OCI-LY3 (cell line): ENCODE results near the gene PSMA6.
"Not testable (repeated sequence)": the region's sequence is repeated elsewhere in the genome, so short reads cannot be mapped to it uniquely, and the experiment has no call there.

Source experiments
- H2AFZ ChIP-seq: fragments of 200-600, 300-600 bp; shearing (Covaris generic); 2 replicates; pipeline ENCODE4 v1.6.0; 2014; ENCODE audit warnings: antibody characterized with exemption, low read depth, low read length
- H3K27ac ChIP-seq: fragments of 200-600, 300-600 bp; sonication (generic); 2 replicates; pipeline ENCODE4 v1.5.1; 2014; ENCODE audit warnings: mild to moderate bottlenecking, low read length, moderate library complexity, mixed read lengths
- H3K27me3 ChIP-seq: fragments of 200-600, 300-600 bp; sonication (generic); 2 replicates; pipeline ENCODE4 v1.6.1; 2014; ENCODE audit warnings: low read depth, low read length, mixed read lengths
- H3K36me3 ChIP-seq: fragments of 200-600, 300-600 bp; sonication (generic); replicated peaks from 2 replicates; pipeline ENCODE3; 2014; ENCODE audit warnings: low read depth, low read length, mixed read lengths
- H3K4me1 ChIP-seq: fragments of 300-600, 200-600 bp; sonication (generic); 2 replicates; pipeline ENCODE4 v1.6.1; 2014; ENCODE audit warnings: low read length, mixed read lengths
- H3K4me2 ChIP-seq: fragments of 200-600, 300-600 bp; sonication (generic); 2 replicates; pipeline ENCODE4 v1.6.1; 2014; ENCODE audit warnings: low read length, mixed read lengths
- H3K4me3 ChIP-seq: fragments of 300-600, 200-600 bp; sonication (generic); 2 replicates; pipeline ENCODE4 v1.5.1; 2014; ENCODE audit warnings: antibody characterized with exemption, mild to moderate bottlenecking, low read length, moderate library complexity
- H3K79me2 ChIP-seq: fragments of 300-600, 200-600 bp; shearing (Covaris generic); 2 replicates; pipeline ENCODE4 v1.6.1; 2014; ENCODE audit warnings: mild to moderate bottlenecking, low read length, mixed read lengths
- H3K9ac ChIP-seq: fragments of 300-600, 200-600 bp; shearing (Covaris generic); 2 replicates; pipeline ENCODE4 v1.6.0; 2014; ENCODE audit warnings: mild to moderate bottlenecking, low read length, moderate library complexity
- H3K9me3 ChIP-seq: fragments of 200-600, 300-600 bp; shearing (Covaris generic); 2 replicates; pipeline ENCODE4 v1.6.1; 2014; ENCODE audit warnings: low read length, mixed read lengths; ENCODE audit not compliant: insufficient read depth
- H4K20me1 ChIP-seq: fragments of 200-600, 300-600 bp; sonication (generic); 2 replicates; pipeline ENCODE4 v1.6.1; 2016; ENCODE audit warnings: low read length, mixed read lengths; ENCODE audit not compliant: insufficient read depth
- EZH2phosphoT487 ChIP-seq: fragments of 200-600 bp; shearing (Covaris generic); IDR thresholded peaks from 2 replicates; pipeline ENCODE4 v1.6.1; 2018; ENCODE audit warnings: antibody characterized with exemption, mixed run types, low read depth
- TF ChIP-seq, protein P1 (sequence below): fragments of 200-600, 300-600 bp; sonication (generic); IDR thresholded peaks from 2 replicates; pipeline ENCODE4 v1.5.1; 2014; ENCODE audit warnings: antibody characterized with exemption, low read length, low read depth

PSMA6 gene

DNA sequence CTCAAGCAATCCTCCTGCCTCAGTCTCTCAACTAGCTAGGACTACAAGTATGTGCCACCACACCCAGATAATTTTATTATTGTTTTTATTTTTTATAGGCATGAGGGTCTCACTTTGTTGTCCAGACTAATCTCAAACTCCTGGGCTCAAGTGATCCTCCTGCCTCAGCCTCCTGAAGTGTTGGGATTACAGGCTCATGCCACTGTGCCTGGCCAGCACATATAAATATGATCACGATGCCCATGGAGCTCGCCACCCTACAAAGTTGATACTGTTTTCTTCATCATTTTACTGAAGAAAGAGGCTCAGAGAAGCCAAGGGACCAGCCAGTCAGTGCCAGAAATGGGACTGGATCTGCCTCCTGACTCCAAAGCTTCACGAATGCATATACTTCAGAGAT, 59.3 kb downstream of the PSMA6 start:
- H3K9ac ChIP-seq = no peak overlapping the region
- H3K36me3 ChIP-seq = no peaks in the 10 kb centered on the region
- no peaks in the 10 kb centered on the region for H3K9me3 ChIP-seq
- H3K4me1 ChIP-seq = peaks cover 9% of the 10 kb centered on the region
- no peak overlapping the region for H3K4me2 ChIP-seq
- no peaks in the 10 kb centered on the region for H4K20me1 ChIP-seq
- H3K27ac ChIP-seq = no peak overlapping the region
- no peaks in the 10 kb centered on the region for H3K79me2 ChIP-seq
- H3K4me3 ChIP-seq = no peak overlapping the region
- TF ChIP-seq, protein P1, sequence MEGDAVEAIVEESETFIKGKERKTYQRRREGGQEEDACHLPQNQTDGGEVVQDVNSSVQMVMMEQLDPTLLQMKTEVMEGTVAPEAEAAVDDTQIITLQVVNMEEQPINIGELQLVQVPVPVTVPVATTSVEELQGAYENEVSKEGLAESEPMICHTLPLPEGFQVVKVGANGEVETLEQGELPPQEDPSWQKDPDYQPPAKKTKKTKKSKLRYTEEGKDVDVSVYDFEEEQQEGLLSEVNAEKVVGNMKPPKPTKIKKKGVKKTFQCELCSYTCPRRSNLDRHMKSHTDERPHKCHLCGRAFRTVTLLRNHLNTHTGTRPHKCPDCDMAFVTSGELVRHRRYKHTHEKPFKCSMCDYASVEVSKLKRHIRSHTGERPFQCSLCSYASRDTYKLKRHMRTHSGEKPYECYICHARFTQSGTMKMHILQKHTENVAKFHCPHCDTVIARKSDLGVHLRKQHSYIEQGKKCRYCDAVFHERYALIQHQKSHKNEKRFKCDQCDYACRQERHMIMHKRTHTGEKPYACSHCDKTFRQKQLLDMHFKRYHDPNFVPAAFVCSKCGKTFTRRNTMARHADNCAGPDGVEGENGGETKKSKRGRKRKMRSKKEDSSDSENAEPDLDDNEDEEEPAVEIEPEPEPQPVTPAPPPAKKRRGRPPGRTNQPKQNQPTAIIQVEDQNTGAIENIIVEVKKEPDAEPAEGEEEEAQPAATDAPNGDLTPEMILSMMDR = no peak
- no peak for TF ChIP-seq EZH2phosphoT487
- no peaks in the 10 kb centered on the region for H3K27me3 ChIP-seq
- H2AFZ ChIP-seq = no peak overlapping the region

DNA sequence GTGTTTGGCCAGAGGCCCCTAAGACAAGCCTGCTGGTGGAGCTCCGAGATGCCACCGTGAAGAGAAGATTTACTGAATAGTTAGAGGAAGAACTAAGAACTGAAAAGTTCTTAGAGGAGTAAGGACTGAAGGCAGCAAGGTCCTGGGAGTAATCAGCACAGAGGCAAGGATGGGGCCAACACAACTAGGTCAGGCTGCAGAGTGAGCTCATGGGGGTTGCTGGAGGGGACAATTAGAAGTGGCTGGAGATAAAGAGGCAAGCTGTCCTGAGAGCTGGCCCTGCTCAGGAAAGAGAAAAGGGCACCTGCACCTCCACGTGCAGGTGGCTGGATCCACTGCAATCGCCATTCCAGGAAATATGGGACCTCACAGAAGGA, 59.7 kb downstream of the PSMA6 start:
- no peak overlapping the region for H3K4me2 ChIP-seq
- H3K27me3 ChIP-seq = no peaks in the 10 kb centered on the region
- no peaks in the 10 kb centered on the region for H3K79me2 ChIP-seq
- H3K36me3 ChIP-seq = no peaks in the 10 kb centered on the region
- TF ChIP-seq EZH2phosphoT487 = no peak
- TF ChIP-seq, protein P1 = no peak
- no peak overlapping the region for H3K9ac ChIP-seq
- peaks cover 12% of the 10 kb centered on the region for H3K4me1 ChIP-seq
- no peak overlapping the region for H3K4me3 ChIP-seq
- H3K27ac ChIP-seq = no peak overlapping the region
- H2AFZ ChIP-seq = no peak overlapping the region
- H4K20me1 ChIP-seq = no peaks in the 10 kb centered on the region
- no peaks in the 10 kb centered on the region for H3K9me3 ChIP-seq

DNA sequence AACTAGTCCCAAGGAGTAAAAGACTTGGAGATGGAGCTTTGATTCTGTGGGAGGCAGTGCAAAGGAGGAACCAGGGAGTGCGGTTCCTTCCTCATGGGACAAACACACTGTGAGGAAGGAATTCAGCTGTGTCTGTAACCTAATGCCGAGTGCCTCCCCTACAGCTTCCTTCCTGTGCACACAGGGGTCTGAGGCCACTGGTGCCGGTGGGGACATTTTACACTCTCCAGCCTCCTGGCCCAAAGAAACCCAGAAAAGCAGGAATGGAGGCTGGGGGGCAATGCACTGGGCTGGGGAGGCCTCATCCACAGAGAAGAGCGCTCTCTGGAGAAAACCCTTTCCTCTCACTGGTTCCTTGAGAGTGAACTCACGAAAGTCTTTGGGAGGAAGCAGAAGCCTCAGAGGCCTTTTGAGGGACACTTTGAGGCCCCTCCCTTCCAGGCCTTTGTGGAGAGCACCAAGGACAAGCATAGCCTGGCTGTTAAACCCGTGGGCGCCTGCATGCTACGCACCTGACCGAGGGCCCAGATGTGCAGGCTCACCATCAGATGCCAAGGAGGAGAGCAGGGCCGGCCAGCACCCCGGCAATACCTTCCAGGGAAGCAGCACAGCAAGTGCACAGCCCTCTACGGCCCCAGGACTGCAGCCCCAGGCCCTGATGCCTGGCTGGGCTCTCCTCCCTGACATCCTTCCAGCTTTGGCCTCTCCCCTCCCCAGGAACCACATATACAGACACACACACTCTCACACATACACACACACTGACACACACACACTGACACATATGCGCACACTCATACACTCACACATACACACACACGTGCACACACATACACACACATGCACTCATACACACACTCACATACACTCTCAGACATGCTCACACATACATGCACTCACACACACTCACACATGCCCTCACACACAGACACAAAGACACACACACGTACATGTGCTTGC, 60.4 kb downstream of the PSMA6 start:
- Histone ChIP-seq H3K9ac (no peak overlapping the region), H3K4me3 (no peak overlapping the region), H3K27me3 (no peaks in the 10 kb centered on the region), H3K4me1 (peaks cover 12% of the 10 kb centered on the region), H3K36me3 (no peaks in the 10 kb centered on the region), H3K27ac (no peak overlapping the region), H4K20me1 (no peaks in the 10 kb centered on the region), H3K9me3 (no peaks in the 10 kb centered on the region), H3K4me2 (no peak overlapping the region), H3K79me2 (no peaks in the 10 kb centered on the region), H2AFZ (no peak overlapping the region)
- TF ChIP-seq, protein P1 = no peak
- TF ChIP-seq EZH2phosphoT487 = no peak

DNA sequence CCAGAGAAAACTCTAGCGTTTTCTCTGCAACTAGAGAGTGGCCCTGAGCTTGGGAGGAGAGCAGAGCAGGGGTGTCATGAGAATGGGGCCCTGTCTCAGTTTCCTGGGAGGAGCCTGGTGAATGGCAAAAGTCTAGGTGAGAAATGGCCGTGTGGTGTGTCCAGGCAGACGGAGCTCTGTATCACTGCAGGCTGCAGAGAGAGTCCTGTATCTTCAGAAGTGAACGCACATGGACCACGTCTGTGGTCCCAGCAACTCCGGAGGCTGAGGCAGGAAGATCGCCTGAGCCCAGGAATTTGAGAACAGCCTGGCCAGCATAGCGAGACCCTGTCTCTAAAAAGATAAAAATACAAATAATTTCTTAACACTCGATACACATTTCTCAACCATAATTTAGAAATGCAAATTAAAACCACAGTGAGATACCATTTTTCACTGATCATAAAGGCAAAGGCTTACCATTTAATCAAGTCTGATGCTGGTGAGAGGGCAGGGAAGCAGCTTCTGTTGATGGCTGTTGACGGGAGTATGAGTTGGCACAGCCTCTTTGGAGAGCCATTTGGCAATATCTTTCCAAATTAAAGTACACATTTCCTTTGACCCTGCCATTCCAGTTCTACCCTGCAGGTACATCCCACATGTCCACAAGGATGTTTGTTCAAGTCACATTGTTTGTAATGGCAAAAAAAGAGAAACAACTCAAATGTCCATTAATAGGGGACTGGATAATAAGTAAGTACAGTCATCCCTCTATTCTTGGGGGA, 61.4 kb downstream of the PSMA6 start:
- Histone ChIP-seq H3K4me2 (no peak overlapping the region), H3K27me3 (no peaks in the 10 kb centered on the region), H3K9ac (no peak overlapping the region), H3K4me1 (peaks cover 12% of the 10 kb centered on the region), H4K20me1 (no peaks in the 10 kb centered on the region), H3K4me3 (no peak overlapping the region), H3K79me2 (no peaks in the 10 kb centered on the region), H3K9me3 (no peaks in the 10 kb centered on the region), H2AFZ (no peak overlapping the region), H3K36me3 (no peaks in the 10 kb centered on the region), H3K27ac (no peak overlapping the region)
- TF ChIP-seq EZH2phosphoT487 = no peak
- TF ChIP-seq, protein P1 = no peak

DNA sequence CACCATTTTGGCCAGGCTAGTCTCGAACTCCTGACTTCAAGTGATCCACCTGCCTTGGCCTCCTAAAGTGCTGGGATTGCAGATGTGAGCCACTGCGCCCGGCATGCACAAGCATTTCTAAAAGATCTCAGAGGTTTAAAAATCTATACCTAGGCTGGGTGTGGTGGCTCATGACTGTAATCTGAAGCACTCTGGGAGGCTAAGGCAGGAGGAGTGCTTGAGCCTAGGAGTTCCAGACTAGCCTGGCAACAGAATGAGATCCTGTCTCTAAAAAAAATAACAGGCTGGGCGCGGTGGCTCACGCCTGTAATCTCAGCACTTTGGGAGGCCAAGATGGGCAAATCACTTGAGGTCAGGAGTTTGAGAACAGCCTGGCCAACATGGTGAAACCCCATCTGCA, 63.1 kb downstream of the PSMA6 start:
- H3K36me3 ChIP-seq, H3K27ac ChIP-seq, H3K27me3 ChIP-seq, H2AFZ ChIP-seq, H3K4me3 ChIP-seq, H3K79me2 ChIP-seq, H3K4me2 ChIP-seq, H3K9ac ChIP-seq, H3K9me3 ChIP-seq, H4K20me1 ChIP-seq: not testable (repeated sequence)
- peaks cover 14% of the 10 kb centered on the region for H3K4me1 ChIP-seq
